ENCODE measurements around the gene SCRN1.
"Not testable (repeated sequence)": the region's sequence is repeated elsewhere in the genome, so short reads cannot be mapped to it uniquely, and the experiment has no call there.

SCRN1 gene

GRCh38 chr7:29970158-29970557 is 19.4 kb downstream of the SCRN1 start:
- in situ Hi-C loops (cut with MboI; ENCODE audit: low sequenced_read_pairs), result no loop called here

- in situ Hi-C loops (cut with MboI; ENCODE audit: low sequenced_read_pairs), result no loop called here
Measured at GRCh38 chr7:29969738-29970137, 19.9 kb downstream of the SCRN1 start.

GRCh38 chr7:29968683-29969395 is 20.8 kb downstream of the SCRN1 start:
- in situ Hi-C loops (cut with MboI; ENCODE audit: low sequenced_read_pairs), result no loop called here

- in situ Hi-C loops (cut with MboI; ENCODE audit: low sequenced_read_pairs), result no loop called here
Measured at GRCh38 chr7:29965030-29965429, 24.6 kb downstream of the SCRN1 start.

GRCh38 chr7:29962035-29962434 is 27.6 kb downstream of the SCRN1 start:
- in situ Hi-C loops (cut with MboI; ENCODE audit: low sequenced_read_pairs), result no loop called here

- in situ Hi-C loops (cut with MboI; ENCODE audit: low sequenced_read_pairs), result not testable (repeated sequence)
Measured at GRCh38 chr7:29961611-29962010, 28.0 kb downstream of the SCRN1 start.

- in situ Hi-C loops (cut with MboI; ENCODE audit: low sequenced_read_pairs), result no loop called here
Measured at GRCh38 chr7:29958667-29959358, 30.8 kb downstream of the SCRN1 start.

GRCh38 chr7:29957521-29958310 is 31.9 kb downstream of the SCRN1 start:
- in situ Hi-C loops (cut with MboI; ENCODE audit: low sequenced_read_pairs), result no loop called here

GRCh38 chr7:29956487-29956836 is 33.1 kb downstream of the SCRN1 start:
- in situ Hi-C loops (cut with MboI; ENCODE audit: low sequenced_read_pairs), result no loop called here

- in situ Hi-C loops (cut with MboI; ENCODE audit: low sequenced_read_pairs), result no loop called here
Measured at GRCh38 chr7:29955799-29956486, 33.7 kb downstream of the SCRN1 start.

GRCh38 chr7:29955075-29955792 is 34.4 kb downstream of the SCRN1 start:
- in situ Hi-C loops (cut with MboI; ENCODE audit: low sequenced_read_pairs), result no loop called here

GRCh38 chr7:29953726-29954347 is 35.8 kb downstream of the SCRN1 start:
- in situ Hi-C loops (cut with MboI; ENCODE audit: low sequenced_read_pairs), result no loop called here

- in situ Hi-C loops (cut with MboI; ENCODE audit: low sequenced_read_pairs), result no loop called here
Measured at GRCh38 chr7:29951206-29951605, 38.4 kb downstream of the SCRN1 start.

- in situ Hi-C loops (cut with MboI; ENCODE audit: low sequenced_read_pairs), result no loop called here
Measured at GRCh38 chr7:29950480-29950879, 39.1 kb downstream of the SCRN1 start.

- in situ Hi-C loops (cut with MboI; ENCODE audit: low sequenced_read_pairs), result no loop called here
Measured at GRCh38 chr7:29948587-29948986, 41.0 kb downstream of the SCRN1 start.

GRCh38 chr7:29946428-29947186 is 43.0 kb downstream of the SCRN1 start:
- in situ Hi-C loops (cut with MboI; ENCODE audit: low sequenced_read_pairs), result no loop called here

- in situ Hi-C loops (cut with MboI; ENCODE audit: low sequenced_read_pairs), result no loop called here
Measured at GRCh38 chr7:29945259-29945809, 44.3 kb downstream of the SCRN1 start.

- in situ Hi-C loops (cut with MboI; ENCODE audit: low sequenced_read_pairs), result no loop called here
Measured at GRCh38 chr7:29940199-29940598, 49.4 kb downstream of the SCRN1 start.

- in situ Hi-C loops (cut with MboI; ENCODE audit: low sequenced_read_pairs), result no loop called here
Measured at GRCh38 chr7:29937132-29937531, 52.5 kb downstream of the SCRN1 start.
